SK-N-SH (cell line): ENCODE data around the gene POMC. TPM values are rescaled to one million over a fixed set of nuclear protein-coding genes. Genes with fewer than 3 reads are reported as not detected.

Experiments
- CTCF ChIA-PET: fragments of 300-600, 350-600 bp; formaldehyde crosslinking; extraction: SDS; loops from one replicate; lab custom pipeline; 2021; lab: Yijun Ruan, JAX
- POLR2A ChIA-PET: fragments of 350-600 bp; sonication (Branson Sonifier 250); formaldehyde crosslinking; extraction: SDS; loops from one replicate; lab custom pipeline; 2020; ENCODE audit warnings: antibody characterized with exemption, inconsistent platforms; lab: Yijun Ruan, JAX
- DNase-seq: peaks from one replicate; pipeline ENCODE4 v3.0.0; 2012
- H2AFZ ChIP-seq: fragments of 200-600 bp; sonication (generic); 2 replicates; pipeline ENCODE4 v1.8.1; 2016; ENCODE audit warnings: antibody characterized with exemption, mild to moderate bottlenecking, low read depth
- H3F3A ChIP-seq: fragments of 200-600 bp; sonication (generic); replicated peaks from 2 replicates; pipeline ENCODE3; 2016; ENCODE audit warnings: antibody characterized with exemption, mild to moderate bottlenecking; ENCODE audit not compliant: insufficient read depth
- H3K27ac ChIP-seq, 2 experiments: fragments of 200-500 bp in 1 of 2; fragments of 200-600 bp in 1 of 2; sonication (Bioruptor generic) in 1 of 2; sonication (generic), shearing (Covaris generic) in 1 of 2; 2 replicates each; pipeline versions ENCODE4 v1.5.1 to v1.6.1; 2014 to 2016; ENCODE audit warnings: low read depth in 2 of 2, inconsistent platforms in 1 of 2, low read length in 1 of 2, mild to moderate bottlenecking in 1 of 2, mixed read lengths in 1 of 2
- H3K27me3 ChIP-seq: fragments of 200-600 bp; sonication (generic), shearing (Covaris generic); 2 replicates; pipeline ENCODE4 v1.6.1; 2016; ENCODE audit warnings: mixed run types; ENCODE audit not compliant: insufficient read depth
- H3K36me3 ChIP-seq, 2 experiments: fragments of 200-500 bp in 1 of 2; fragments of 200-600 bp in 1 of 2; sonication (Bioruptor generic) in 1 of 2; sonication (generic) in 1 of 2; replicated peaks in 1 of 2; 2 replicates each; pipeline versions ENCODE3 to v1.5.1; 2014 to 2016; ENCODE audit warnings: low read length in 1 of 2, mild to moderate bottlenecking in 1 of 2; ENCODE audit not compliant: insufficient read depth in 2 of 2, control insufficient read depth in 1 of 2
- H3K4me1 ChIP-seq, 2 experiments: fragments of 200-500 bp in 1 of 2; fragments of 200-600 bp in 1 of 2; sonication (Bioruptor generic) in 1 of 2; sonication (generic), shearing (Covaris generic) in 1 of 2; 2 replicates each; pipeline versions ENCODE4 v1.5.1 to v1.6.1; 2014 to 2016; ENCODE audit warnings: low read depth in 1 of 2, low read length in 1 of 2, mixed run types in 1 of 2; ENCODE audit not compliant: insufficient read depth in 2 of 2, control insufficient read depth in 1 of 2
- H3K4me2 ChIP-seq: fragments of 200-600 bp; sonication (generic), shearing (Covaris generic); 2 replicates; pipeline ENCODE4 v1.6.1; 2017; ENCODE audit warnings: mixed run types
- H3K4me3 ChIP-seq, 2 experiments: fragments of 200-500 bp in 1 of 2; fragments of 200-600 bp in 1 of 2; sonication (Bioruptor generic) in 1 of 2; sonication (generic), shearing (Covaris generic) in 1 of 2; 2 replicates each; pipeline versions ENCODE4 v1.5.1 to v1.8.1; 2014 to 2016; ENCODE audit warnings: low read depth in 2 of 2, inconsistent platforms in 1 of 2, low read length in 1 of 2, mild to moderate bottlenecking in 1 of 2, mixed read lengths in 1 of 2, moderate library complexity in 1 of 2
- H3K79me2 ChIP-seq: fragments of 200-600 bp; sonication (generic); 2 replicates; pipeline ENCODE4 v1.8.1; 2017; ENCODE audit warnings: mild to moderate bottlenecking; ENCODE audit not compliant: insufficient read depth
- H3K9ac ChIP-seq: fragments of 200-600 bp; sonication (generic); 2 replicates; pipeline ENCODE4 v1.6.1; 2017; ENCODE audit warnings: mixed run types
- H3K9me2 ChIP-seq: fragments of 200-600 bp; sonication (generic); 2 replicates; pipeline ENCODE4 v1.6.1; 2017; ENCODE audit warnings: mixed run types
- H3K9me3 ChIP-seq: fragments of 200-600 bp; sonication (generic); 2 replicates; pipeline ENCODE4 v1.6.1; 2017; ENCODE audit warnings: mixed run types, mild to moderate bottlenecking, moderate library complexity
- H4K20me1 ChIP-seq: fragments of 200-600 bp; sonication (generic); 2 replicates; pipeline ENCODE4 v1.6.1; 2017; ENCODE audit warnings: mild to moderate bottlenecking, mixed run types; ENCODE audit not compliant: insufficient read depth
- CTCF ChIP-seq: fragments of 200-600 bp; sonication (generic); IDR thresholded peaks from 2 replicates; pipeline ENCODE4 v1.6.1; 2017; ENCODE audit warnings: antibody characterized with exemption, mild to moderate bottlenecking, moderate library complexity
- EZH2phosphoT487 ChIP-seq: fragments of 200-600 bp; sonication (generic); IDR thresholded peaks from 2 replicates; pipeline ENCODE4 v1.6.1; 2017; ENCODE audit warnings: low read depth, mixed run types, mild to moderate bottlenecking, antibody characterized with exemption, moderate library complexity, borderline replicate concordance
- FOXJ3 ChIP-seq: sonication (generic); formaldehyde crosslinking; IDR thresholded peaks from 2 replicates; pipeline ENCODE4 v1.5.1; 2020; ENCODE audit warnings: mild to moderate bottlenecking, missing genetic modification reagents
- IRF3 ChIP-seq: fragments of 150-350 bp; IDR thresholded peaks from 2 replicates; pipeline ENCODE4 v1.6.1; 2016; ENCODE audit warnings: mild to moderate bottlenecking, low read depth, low read length
- MAX ChIP-seq: IDR thresholded peaks from 2 replicates; pipeline ENCODE4 v1.4.0; 2012; ENCODE audit warnings: low read depth
- MEF2A ChIP-seq: IDR thresholded peaks from 2 replicates; pipeline ENCODE4 v1.4.0; 2012; ENCODE audit warnings: low read depth, borderline replicate concordance
- NFIC ChIP-seq: IDR thresholded peaks from 2 replicates; pipeline ENCODE4 v1.4.0; 2012; ENCODE audit warnings: borderline replicate concordance
- NRF1 ChIP-seq: IDR thresholded peaks from 2 replicates; pipeline ENCODE4 v1.6.1; 2012; ENCODE audit warnings: low read depth, mild to moderate bottlenecking, low read length
- RAD21 ChIP-seq: IDR thresholded peaks from 2 replicates; pipeline ENCODE4 v1.6.1; 2012; ENCODE audit warnings: mild to moderate bottlenecking, low read length
- RCOR1 ChIP-seq: fragments of 150-350 bp; IDR thresholded peaks from 2 replicates; pipeline ENCODE4 v1.6.1; 2017; ENCODE audit warnings: antibody characterized with exemption, low read length
- RFX5 ChIP-seq: IDR thresholded peaks from 2 replicates; pipeline ENCODE4 v1.6.1; 2012; ENCODE audit warnings: mild to moderate bottlenecking, improper control_type of control experiment, low read length
- SIN3A ChIP-seq: IDR thresholded peaks from 2 replicates; pipeline ENCODE4 v1.6.1; 2012; ENCODE audit warnings: low read depth, mild to moderate bottlenecking, low read length, moderate library complexity, borderline replicate concordance
- SMC3 ChIP-seq: IDR thresholded peaks from 2 replicates; pipeline ENCODE4 v1.6.1; 2012; ENCODE audit warnings: low read depth, low read length, improper control_type of control experiment
- TAF1 ChIP-seq: IDR thresholded peaks from 2 replicates; pipeline ENCODE4 v1.6.1; 2012; ENCODE audit warnings: low read depth, mild to moderate bottlenecking, low read length, moderate library complexity, borderline replicate concordance
- TEAD4 ChIP-seq: IDR thresholded peaks from 2 replicates; pipeline ENCODE4 v1.4.0; 2012; ENCODE audit warnings: mild to moderate bottlenecking, borderline replicate concordance; ENCODE audit not compliant: insufficient read depth
- YY1 ChIP-seq: IDR thresholded peaks from 2 replicates; pipeline ENCODE4 v1.4.0; 2012; ENCODE audit warnings: low read depth, mild to moderate bottlenecking
- ZBTB33 ChIP-seq: IDR thresholded peaks from 2 replicates; pipeline ENCODE4 v1.4.0; 2012; ENCODE audit warnings: low read depth, borderline replicate concordance
- WGBS: methylation state at CpG from one replicate; pipeline ENCODE4 v1.1.6; 2017; ENCODE audit warnings: low lambda C conversion rate; 5-methylcytosine and 5-hydroxymethylcytosine counted together
- polyA plus RNA-seq, 3 experiments: library from polyadenylated mRNA; depleted of rRNA; stranded (reverse); fragments of >200 nt; gene quantifications; 2 replicates each; pipeline ENCODE4 v1.2.3, GENCODE V29; 2012

POMC gene
- polyA plus RNA-seq, 1 of the 3 experiments (the other 2 are of a cell fraction), result not detected

GRCh38 chr2:25176138-25176537 lies 7.8 kb upstream of the POMC start (continued):
- TF ChIP-seq CTCF (no peak), NFIC (no peak), RAD21 (no peak), SMC3 (no peak), MAX (no peak)

- Histone ChIP-seq H3K9ac (no peak overlapping the region), H3K36me3 (no peaks in the 10 kb centered on the region), H3K27ac (no peak overlapping the region), H3F3A (no peaks in the 10 kb centered on the region), H3K9me3 (no peaks in the 10 kb centered on the region), H4K20me1 (no peaks in the 10 kb centered on the region), H3K4me1 (peaks cover 0 to 6% of the 10 kb centered on the region in 2 experiments; a peak in 1 of 4 replicates), H3K27me3 (peaks cover 29% of the 10 kb centered on the region), H3K79me2 (no peaks in the 10 kb centered on the region), H2AFZ (no peak overlapping the region), H3K4me2 (no peak overlapping the region), H3K9me2 (no peaks in the 10 kb centered on the region), H3K4me3 (no peak overlapping the region)
- 53% methylated on average over 6 of the region's 6 CpGs for WGBS
- ChIA-PET CTCF (interaction anchor here (1.9 to 2.7 kb wide), 3 partner anchors 10 to 199 kb away, joined by 4 to 12 read pairs (median 7); no protein-coding TSS in a partner anchor), POLR2A (no interaction called here)
- no peak for TF ChIP-seq TAF1
- no peak for TF ChIP-seq RCOR1
- TF ChIP-seq YY1, result no peak
- no peak for TF ChIP-seq EZH2phosphoT487
- TF ChIP-seq SMC3, result no peak
- TF ChIP-seq ZBTB33, result no peak
- TF ChIP-seq RAD21, result no peak
- TF ChIP-seq FOXJ3 (CRISPR knock-in tag), result no peak
- no peak for TF ChIP-seq NRF1
- TF ChIP-seq SIN3A, result no peak
- no peak for TF ChIP-seq IRF3
- TF ChIP-seq RFX5, result no peak
- no peak for TF ChIP-seq MEF2A
- no peak for TF ChIP-seq NFIC
- no peak for TF ChIP-seq MAX
- TF ChIP-seq TEAD4, result no peak
- no peak for DNase-seq
These were observed 5.9 kb upstream of the POMC start for GRCh38 chr2:25174192-25174861.
